Glutamatergic neuron (in vitro differentiated cells): ENCODE data around the gene SMARCA2. TPM values are rescaled to one million over a fixed set of nuclear protein-coding genes. Genes with fewer than 3 reads are reported as not detected.

Experiments
- DNase-seq: peaks from one replicate; pipeline ENCODE4 v3.0.0; 2022
- H3K27ac Mint-ChIP-seq: one replicate; pipeline ENCODE4 v1.8.0; 2020; ENCODE audit warnings: mild to moderate bottlenecking, mixed read lengths, inconsistent platforms; ENCODE audit not compliant: unreplicated experiment
- H3K27me3 Mint-ChIP-seq: one replicate; pipeline ENCODE4 v1.8.0; 2020; ENCODE audit warnings: mild to moderate bottlenecking, moderate library complexity, mixed read lengths, inconsistent platforms; ENCODE audit not compliant: unreplicated experiment
- H3K36me3 Mint-ChIP-seq: one replicate; pipeline ENCODE4 v1.8.0; 2020; ENCODE audit warnings: mild to moderate bottlenecking, mixed read lengths, inconsistent platforms; ENCODE audit not compliant: unreplicated experiment
- H3K4me1 Mint-ChIP-seq: one replicate; pipeline ENCODE4 v1.8.0; 2020; ENCODE audit warnings: mild to moderate bottlenecking, low read depth, mixed read lengths, inconsistent platforms; ENCODE audit not compliant: unreplicated experiment
- H3K4me3 Mint-ChIP-seq: one replicate; pipeline ENCODE4 v1.8.0; 2020; ENCODE audit warnings: mild to moderate bottlenecking, mixed read lengths, inconsistent platforms; ENCODE audit not compliant: unreplicated experiment
- H3K9me3 Mint-ChIP-seq: one replicate; pipeline ENCODE4 v1.8.0; 2020; ENCODE audit warnings: mild to moderate bottlenecking, moderate library complexity, mixed read lengths, inconsistent platforms; ENCODE audit not compliant: unreplicated experiment
- total RNA-seq: library from RNA; stranded (reverse); fragmentation: NEBNext Ultra II Directional; extraction: Animal tissue kit (Norgen Biotek cat#: 25700); gene quantifications from one replicate; pipeline ENCODE4 v1.2.1, GENCODE V29; 2021; ENCODE audit not compliant: unreplicated experiment
- TF ChIP-seq, protein P1 (sequence below): fragments of 200-600 bp; sonication (generic); IDR thresholded peaks from one replicate; pipeline ENCODE4 v1.5.0; 2021; ENCODE audit not compliant: partially characterized antibody, unreplicated experiment

The SMARCA2 gene
- total RNA-seq, 1 donor from 2014 or later = 14.5 TPM

GRCh38 chr9:2163231-2163885 lies 148.2 kb downstream of the SMARCA2 start:
- no peaks in the 10 kb centered on the region for H3K27me3 Mint-ChIP-seq
- peaks cover 36% of the 10 kb centered on the region for H3K4me1 Mint-ChIP-seq
- TF ChIP-seq, protein P1, sequence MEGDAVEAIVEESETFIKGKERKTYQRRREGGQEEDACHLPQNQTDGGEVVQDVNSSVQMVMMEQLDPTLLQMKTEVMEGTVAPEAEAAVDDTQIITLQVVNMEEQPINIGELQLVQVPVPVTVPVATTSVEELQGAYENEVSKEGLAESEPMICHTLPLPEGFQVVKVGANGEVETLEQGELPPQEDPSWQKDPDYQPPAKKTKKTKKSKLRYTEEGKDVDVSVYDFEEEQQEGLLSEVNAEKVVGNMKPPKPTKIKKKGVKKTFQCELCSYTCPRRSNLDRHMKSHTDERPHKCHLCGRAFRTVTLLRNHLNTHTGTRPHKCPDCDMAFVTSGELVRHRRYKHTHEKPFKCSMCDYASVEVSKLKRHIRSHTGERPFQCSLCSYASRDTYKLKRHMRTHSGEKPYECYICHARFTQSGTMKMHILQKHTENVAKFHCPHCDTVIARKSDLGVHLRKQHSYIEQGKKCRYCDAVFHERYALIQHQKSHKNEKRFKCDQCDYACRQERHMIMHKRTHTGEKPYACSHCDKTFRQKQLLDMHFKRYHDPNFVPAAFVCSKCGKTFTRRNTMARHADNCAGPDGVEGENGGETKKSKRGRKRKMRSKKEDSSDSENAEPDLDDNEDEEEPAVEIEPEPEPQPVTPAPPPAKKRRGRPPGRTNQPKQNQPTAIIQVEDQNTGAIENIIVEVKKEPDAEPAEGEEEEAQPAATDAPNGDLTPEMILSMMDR = no peak
- DNase-seq = no peak
- no peaks in the 10 kb centered on the region for H3K36me3 Mint-ChIP-seq
- H3K9me3 Mint-ChIP-seq = no peaks in the 10 kb centered on the region
- H3K27ac Mint-ChIP-seq = peak overlapping the region; percentile 11
- H3K4me3 Mint-ChIP-seq = no peak overlapping the region

- H3K9me3 Mint-ChIP-seq = peaks cover 4% of the 10 kb centered on the region
- H3K36me3 Mint-ChIP-seq = no peaks in the 10 kb centered on the region
- H3K27me3 Mint-ChIP-seq = no peaks in the 10 kb centered on the region
- peak overlapping the region; percentile 75 for H3K27ac Mint-ChIP-seq
- DNase-seq = no peak
- H3K4me3 Mint-ChIP-seq = peak overlapping the region; percentile 40
- H3K4me1 Mint-ChIP-seq = peaks cover 32% of the 10 kb centered on the region
- TF ChIP-seq, protein P1 = no peak
Observed at GRCh38 chr9:2164268-2164667, 149.1 kb downstream of the SMARCA2 start.

DNA sequence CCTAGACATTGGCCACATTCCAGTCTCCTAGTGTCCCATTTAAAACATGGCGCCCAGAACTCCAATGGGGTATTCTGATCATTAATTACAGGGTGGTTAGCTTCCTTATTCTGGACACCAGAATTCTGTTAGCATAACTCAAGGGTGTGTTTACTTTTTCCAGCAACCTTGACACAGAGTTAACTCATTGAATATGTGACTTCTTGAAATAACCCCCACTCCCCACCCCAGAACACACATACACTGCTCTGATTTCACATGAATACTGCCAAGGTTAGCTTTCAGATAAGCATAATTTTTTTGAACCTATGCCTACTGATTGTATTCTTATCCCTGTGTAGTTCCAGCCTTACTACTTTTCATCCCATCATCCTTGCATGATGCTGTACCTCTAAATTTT lies 151.1 kb downstream of the SMARCA2 start:
- Mint-ChIP-seq H3K4me3 (no peak overlapping the region), H3K9me3 (peaks cover 4% of the 10 kb centered on the region), H3K27me3 (no peaks in the 10 kb centered on the region), H3K4me1 (peaks cover 17% of the 10 kb centered on the region), H3K36me3 (no peaks in the 10 kb centered on the region), H3K27ac (no peak overlapping the region)
- TF ChIP-seq, protein P1 = no peak
- no peak for DNase-seq

- H3K4me1 Mint-ChIP-seq = peaks cover 10% of the 10 kb centered on the region
Observed at GRCh38 chr9:2169035-2169434, 153.9 kb downstream of the SMARCA2 start.

DNA sequence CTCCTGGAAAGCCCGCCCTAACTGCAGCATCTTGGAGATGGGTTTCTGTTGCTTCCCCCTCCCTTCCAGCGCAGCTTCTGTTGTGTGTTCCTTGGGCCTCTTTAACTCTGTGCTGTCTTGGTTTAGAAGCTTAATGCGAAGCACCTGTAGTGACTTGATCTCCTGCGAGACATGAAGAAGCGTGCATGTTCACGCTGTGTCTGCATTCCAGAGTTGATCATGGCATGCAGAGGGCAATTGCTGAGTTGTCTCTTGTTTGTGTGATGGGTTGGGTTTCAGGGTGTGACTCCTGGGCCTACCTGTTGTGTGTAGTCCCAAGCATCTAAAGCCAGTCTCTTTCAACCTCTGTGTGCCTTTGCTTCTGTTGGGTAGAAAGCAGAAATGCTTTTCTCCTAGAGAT lies 155.6 kb downstream of the SMARCA2 start:
- Mint-ChIP-seq H3K9me3 (peaks cover 6% of the 10 kb centered on the region), H3K27ac (no peak overlapping the region), H3K27me3 (peaks cover 3% of the 10 kb centered on the region), H3K4me1 (peaks cover 8% of the 10 kb centered on the region), H3K36me3 (peaks cover 8% of the 10 kb centered on the region), H3K4me3 (no peak overlapping the region)
- no peak for DNase-seq
- TF ChIP-seq, protein P1 = no peak

More at GRCh38 chr9:2169035-2169434, 153.9 kb downstream of the SMARCA2 start:
- Mint-ChIP-seq H3K9me3 (peaks cover 6% of the 10 kb centered on the region), H3K36me3 (peaks cover 8% of the 10 kb centered on the region), H3K27ac (no peak overlapping the region), H3K4me3 (no peak overlapping the region), H3K27me3 (peaks cover 2% of the 10 kb centered on the region)
- no peak for DNase-seq
- TF ChIP-seq, protein P1 = no peak
